ENCODE data around the gene LUZP1. TPM values are rescaled to one million over a fixed set of nuclear protein-coding genes. Genes with fewer than 3 reads are reported as not detected.

The LUZP1 gene
- 32.0 TPM for total RNA-seq (ENCODE audit: unreplicated experiment)
- long read RNA-seq, transcript LUZP1-204 (4 exons, 1,190 nt), result major isoform, 8 of 23 reads
- long read RNA-seq, partial matches to known transcripts, result 14 of 23 reads
- long read RNA-seq, other reads (novel, unspliced or antisense), result 1 of 23 reads

DNA sequence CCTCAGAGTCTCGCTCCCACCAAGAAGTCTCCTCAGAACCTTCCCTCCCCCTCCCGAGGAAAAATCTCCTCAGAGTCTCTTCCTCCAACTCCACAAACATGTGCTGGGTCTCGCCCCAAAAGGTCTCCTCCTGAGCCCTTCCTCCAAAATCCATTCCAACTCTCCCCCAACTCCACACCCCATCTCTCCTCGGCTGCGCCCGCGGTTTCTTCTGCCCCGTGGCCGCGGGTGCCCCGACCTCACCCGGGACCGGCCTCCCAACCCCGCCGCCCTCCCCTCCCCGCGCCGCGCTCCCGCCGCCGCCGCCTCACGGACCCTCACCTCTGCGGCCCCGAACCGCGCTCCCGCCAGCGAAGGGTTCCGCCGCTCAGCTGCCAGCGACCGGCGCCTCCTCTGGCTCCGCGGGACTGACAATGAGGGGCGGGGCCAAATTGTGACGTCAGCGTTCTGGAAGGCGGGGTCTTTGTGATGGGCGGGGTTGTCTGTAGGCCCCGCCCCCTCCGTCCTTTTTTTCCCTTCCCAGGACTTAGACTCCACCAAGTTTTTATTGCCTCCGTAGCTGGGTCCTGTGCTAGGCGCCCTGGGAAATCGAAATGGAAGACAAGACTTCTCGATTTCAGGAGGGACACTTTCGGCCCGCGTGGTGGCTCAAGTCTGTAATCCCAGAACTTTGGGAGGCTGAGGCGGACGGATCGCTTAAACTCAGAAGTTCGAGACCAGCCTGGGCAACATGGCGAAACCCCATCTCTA is at the start of gene LUZP1:
Gene LUZP1 (minus strand): TSS at position 412 of the 750 bp plus-strand sequence.
- Mint-ChIP-seq H3K27ac (ENCODE audit: unreplicated experiment) (peak within 1 kb of the TSS; percentile 96), H3K9me3 (ENCODE audit: unreplicated experiment) (peaks cover 16% of the 10 kb centered on the region), H3K4me1 (ENCODE audit: low read depth, unreplicated experiment) (peaks cover 16% of the 10 kb centered on the region), H3K4me3 (ENCODE audit: unreplicated experiment) (peak within 1 kb of the TSS; percentile 96), H3K27me3 (ENCODE audit: unreplicated experiment) (peaks cover 3% of the 10 kb centered on the region), H3K36me3 (ENCODE audit: unreplicated experiment) (no peaks in the 10 kb centered on the region)
- TF ChIP-seq, protein P1, sequence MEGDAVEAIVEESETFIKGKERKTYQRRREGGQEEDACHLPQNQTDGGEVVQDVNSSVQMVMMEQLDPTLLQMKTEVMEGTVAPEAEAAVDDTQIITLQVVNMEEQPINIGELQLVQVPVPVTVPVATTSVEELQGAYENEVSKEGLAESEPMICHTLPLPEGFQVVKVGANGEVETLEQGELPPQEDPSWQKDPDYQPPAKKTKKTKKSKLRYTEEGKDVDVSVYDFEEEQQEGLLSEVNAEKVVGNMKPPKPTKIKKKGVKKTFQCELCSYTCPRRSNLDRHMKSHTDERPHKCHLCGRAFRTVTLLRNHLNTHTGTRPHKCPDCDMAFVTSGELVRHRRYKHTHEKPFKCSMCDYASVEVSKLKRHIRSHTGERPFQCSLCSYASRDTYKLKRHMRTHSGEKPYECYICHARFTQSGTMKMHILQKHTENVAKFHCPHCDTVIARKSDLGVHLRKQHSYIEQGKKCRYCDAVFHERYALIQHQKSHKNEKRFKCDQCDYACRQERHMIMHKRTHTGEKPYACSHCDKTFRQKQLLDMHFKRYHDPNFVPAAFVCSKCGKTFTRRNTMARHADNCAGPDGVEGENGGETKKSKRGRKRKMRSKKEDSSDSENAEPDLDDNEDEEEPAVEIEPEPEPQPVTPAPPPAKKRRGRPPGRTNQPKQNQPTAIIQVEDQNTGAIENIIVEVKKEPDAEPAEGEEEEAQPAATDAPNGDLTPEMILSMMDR (IDR thresholded peaks at IDR 0.05; ENCODE audit: partially characterized antibody, unreplicated experiment), result no peak
- peak; percentile 92 for DNase-seq

DNA sequence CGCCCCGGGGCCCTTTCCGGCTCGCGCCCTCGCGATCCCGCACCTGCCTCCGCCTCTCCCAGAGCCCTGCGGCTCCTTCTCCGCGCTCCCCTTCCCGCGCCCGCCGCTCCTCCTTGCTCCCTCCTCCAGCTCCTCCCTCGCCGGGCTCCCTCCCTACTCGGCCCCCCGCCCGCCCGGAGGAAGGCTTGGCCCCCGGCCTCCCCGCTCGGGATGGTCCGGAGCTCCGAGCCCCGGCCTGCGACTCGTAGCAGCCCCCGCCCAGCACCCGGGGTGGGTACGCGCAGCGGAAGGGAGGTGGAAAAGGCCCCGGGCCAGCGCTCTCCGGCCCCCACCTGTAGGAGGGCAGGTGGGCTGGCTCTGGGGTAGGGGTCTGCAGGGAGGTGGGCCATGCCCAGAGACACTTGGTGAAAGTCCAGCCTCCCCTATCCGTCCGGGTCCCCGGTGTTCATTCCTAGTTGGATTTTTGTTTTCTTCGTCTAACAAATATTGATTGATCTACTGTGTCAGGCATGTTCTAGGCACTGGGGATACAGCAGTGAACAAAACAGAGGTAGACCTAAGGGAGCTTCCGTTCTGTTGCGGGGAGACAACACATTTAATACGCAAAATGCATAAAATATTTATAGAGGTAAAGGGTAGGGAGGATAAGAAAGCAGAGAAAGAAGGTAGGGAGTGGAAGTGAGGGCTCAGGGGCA is 48.9 kb upstream of the LUZP1 start, which contains the start of gene HTR1D:
Gene HTR1D (minus strand): TSS at position 82 of the 695 bp plus-strand sequence. CDS start 23,283 bp downstream, outside the sequence.
- TF ChIP-seq, protein P1 (IDR thresholded peaks at IDR 0.05; ENCODE audit: partially characterized antibody, unreplicated experiment), result no peak
- H3K4me3 Mint-ChIP-seq (ENCODE audit: unreplicated experiment), result peak within 1 kb of the TSS; percentile 62
- peaks cover 10% of the 10 kb centered on the region for H3K27me3 Mint-ChIP-seq (ENCODE audit: unreplicated experiment)
- H3K36me3 Mint-ChIP-seq (ENCODE audit: unreplicated experiment), result no peaks in the 10 kb centered on the region
- no peak within 1 kb of the TSS for H3K27ac Mint-ChIP-seq (ENCODE audit: unreplicated experiment)
- peaks cover 9% of the 10 kb centered on the region for H3K4me1 Mint-ChIP-seq (ENCODE audit: low read depth, unreplicated experiment)
- DNase-seq, result peak; percentile 50
- H3K9me3 Mint-ChIP-seq (ENCODE audit: unreplicated experiment), result peaks cover 6% of the 10 kb centered on the region

DNA sequence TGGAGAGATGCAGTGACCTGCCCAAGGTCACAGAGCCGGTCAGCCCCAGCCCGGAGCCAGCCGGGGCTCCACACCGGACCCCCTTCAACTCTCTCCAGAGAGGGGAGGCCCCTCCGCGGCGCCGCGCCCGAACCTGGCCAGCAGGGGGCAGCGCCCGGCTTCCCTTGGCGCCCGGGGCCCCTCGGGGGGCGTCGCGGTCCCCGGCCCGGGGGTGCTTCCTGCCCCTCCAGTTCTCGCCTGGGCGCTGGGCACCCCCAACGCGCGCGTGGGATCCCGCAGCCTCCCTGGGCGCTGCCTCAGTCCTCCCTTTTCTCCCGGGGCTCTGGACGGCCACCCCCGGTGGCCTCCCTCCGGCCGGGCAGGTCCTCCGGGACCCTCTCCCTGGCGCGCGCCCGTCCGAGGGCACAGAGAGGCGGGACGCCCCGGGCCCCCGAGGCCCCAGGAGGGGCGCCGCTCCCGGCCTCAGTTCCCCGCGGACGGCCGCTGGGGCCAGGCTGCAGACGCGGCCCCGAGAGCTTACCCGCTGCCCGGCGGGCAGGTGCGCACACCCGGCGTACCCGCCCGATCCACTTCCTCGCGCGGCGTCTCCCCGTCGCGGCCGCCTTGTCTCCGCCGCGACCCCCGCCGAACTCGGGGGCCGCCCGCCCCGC is 48.2 kb upstream of the LUZP1 start:
- TF ChIP-seq, protein P1 (IDR thresholded peaks at IDR 0.05; ENCODE audit: partially characterized antibody, unreplicated experiment), result peak; percentile 88
- peak; percentile 55 for DNase-seq
- H3K36me3 Mint-ChIP-seq (ENCODE audit: unreplicated experiment), result no peaks in the 10 kb centered on the region
- no peak overlapping the region for H3K27ac Mint-ChIP-seq (ENCODE audit: unreplicated experiment)
- H3K27me3 Mint-ChIP-seq (ENCODE audit: unreplicated experiment), result peaks cover 10% of the 10 kb centered on the region
- peaks cover 6% of the 10 kb centered on the region for H3K9me3 Mint-ChIP-seq (ENCODE audit: unreplicated experiment)
- H3K4me1 Mint-ChIP-seq (ENCODE audit: low read depth, unreplicated experiment), result peaks cover 9% of the 10 kb centered on the region
- peak overlapping the region; percentile 54 for H3K4me3 Mint-ChIP-seq (ENCODE audit: unreplicated experiment)

DNA sequence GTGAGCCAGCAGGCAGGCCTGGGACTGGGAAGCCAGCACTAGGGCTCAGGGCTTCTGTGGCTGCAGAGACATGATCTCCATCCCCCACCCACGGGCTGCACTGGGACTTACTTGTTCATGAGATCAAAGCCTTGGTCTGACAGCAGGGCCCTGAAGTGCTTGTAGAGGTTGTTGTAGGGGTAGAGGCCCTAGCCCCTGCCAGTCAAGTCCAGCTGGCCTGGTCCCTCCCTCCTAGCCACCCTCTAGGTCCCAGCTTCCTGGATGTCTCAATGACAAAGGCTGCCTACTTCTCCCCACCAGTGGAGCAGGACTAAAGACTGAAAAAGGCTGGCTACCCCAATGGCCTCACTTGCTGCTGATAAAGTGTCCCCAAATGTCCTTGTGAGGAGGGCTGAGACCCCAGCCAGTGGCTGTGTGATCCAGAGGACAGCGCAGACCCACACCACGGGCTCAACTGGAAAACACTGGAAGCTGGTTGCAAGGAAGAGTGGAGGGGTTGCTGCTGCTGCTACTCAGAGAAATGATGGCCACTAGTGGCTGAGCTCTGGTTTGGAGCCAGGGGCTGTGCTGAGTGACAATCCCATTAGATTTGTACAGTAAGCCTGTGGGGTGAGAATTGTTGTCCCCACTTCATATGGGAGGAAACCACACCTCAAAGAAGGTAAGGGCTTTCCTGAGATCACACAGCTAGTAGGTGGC is 47.2 kb upstream of the LUZP1 start:
- H3K27ac Mint-ChIP-seq (ENCODE audit: unreplicated experiment), result no peak overlapping the region
- no peak for DNase-seq
- H3K4me1 Mint-ChIP-seq (ENCODE audit: low read depth, unreplicated experiment), result peaks cover 9% of the 10 kb centered on the region
- no peak overlapping the region for H3K4me3 Mint-ChIP-seq (ENCODE audit: unreplicated experiment)
- no peaks in the 10 kb centered on the region for H3K36me3 Mint-ChIP-seq (ENCODE audit: unreplicated experiment)
- peaks cover 10% of the 10 kb centered on the region for H3K27me3 Mint-ChIP-seq (ENCODE audit: unreplicated experiment)
- peaks cover 6% of the 10 kb centered on the region for H3K9me3 Mint-ChIP-seq (ENCODE audit: unreplicated experiment)
- TF ChIP-seq, protein P1 (IDR thresholded peaks at IDR 0.05; ENCODE audit: partially characterized antibody, unreplicated experiment), result no peak

Data from glutamatergic neuron (in vitro differentiated cells).